Nephron progenitor cell (in vitro differentiated cells): Measurements from ENCODE around the gene PDE4A.
A peak's percentile ranks its signal among the peaks of the same experiment; 100 is the strongest.

Experiments
- DNase-seq: peaks from one replicate; pipeline ENCODE4 v3.0.0; 2021
- H3K27ac Mint-ChIP-seq: 2 replicates; pipeline ENCODE4 v1.8.0; 2021; ENCODE audit warnings: mild to moderate bottlenecking, moderate library complexity, mixed read lengths
- H3K27me3 Mint-ChIP-seq: 2 replicates; pipeline ENCODE4 v1.8.0; 2021; ENCODE audit warnings: mild to moderate bottlenecking, low read depth, mixed read lengths; ENCODE audit not compliant: poor library complexity
- H3K36me3 Mint-ChIP-seq: 2 replicates; pipeline ENCODE4 v1.8.0; 2021; ENCODE audit warnings: low read depth, mixed read lengths
- H3K4me1 Mint-ChIP-seq: 2 replicates; pipeline ENCODE4 v1.8.0; 2021; ENCODE audit warnings: mixed read lengths
- H3K4me3 Mint-ChIP-seq: 2 replicates; pipeline ENCODE4 v1.8.0; 2021; ENCODE audit warnings: mild to moderate bottlenecking, moderate library complexity, mixed read lengths
- H3K9me3 Mint-ChIP-seq: 2 replicates; pipeline ENCODE4 v1.8.0; 2021; ENCODE audit warnings: mild to moderate bottlenecking, moderate library complexity, mixed read lengths
- TF ChIP-seq, protein P1 (sequence below): fragments of 200-600 bp; sonication (generic); IDR thresholded peaks from 2 replicates; pipeline ENCODE4 v1.5.0; 2021; ENCODE audit warnings: antibody characterized with exemption

Gene PDE4A

DNA sequence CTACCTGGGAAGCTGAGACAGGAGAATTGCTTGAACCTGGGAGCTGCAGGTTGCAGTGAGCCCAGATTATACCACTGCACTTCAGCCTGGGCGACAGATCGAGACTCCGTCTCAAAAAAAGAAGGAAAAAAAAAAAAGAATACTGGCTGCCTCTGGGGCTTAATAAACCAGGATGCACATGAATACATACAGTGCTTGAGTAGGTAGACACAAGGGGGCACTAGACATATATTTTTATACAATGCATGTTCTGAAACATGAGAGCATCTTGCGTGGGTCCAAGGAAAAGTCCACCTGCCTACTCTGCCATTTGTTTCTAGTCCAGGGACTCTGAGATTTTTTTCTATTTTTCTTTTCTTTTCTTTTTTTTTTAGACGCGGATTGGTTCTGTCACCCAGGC is 51.6 kb downstream of the PDE4A start:
- no peak for DNase-seq

DNA sequence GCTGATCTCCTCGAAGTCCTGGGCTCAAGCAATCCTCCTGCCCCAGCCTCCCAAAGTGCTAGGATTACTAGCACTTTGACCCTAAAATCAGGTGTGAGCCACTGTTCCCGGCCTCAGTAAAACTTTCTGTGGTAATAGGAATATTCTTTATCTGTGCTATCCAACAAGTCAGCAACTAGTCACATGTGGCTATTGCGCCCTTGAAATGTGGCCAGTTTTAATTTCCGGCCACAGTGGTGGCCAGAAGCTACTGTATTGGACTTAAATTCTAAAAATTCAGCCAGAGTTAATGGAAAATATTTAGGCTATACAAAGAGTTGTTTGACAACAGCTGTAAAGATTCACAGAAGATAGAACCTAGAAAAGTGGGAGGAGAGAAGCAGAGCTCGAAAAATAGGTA is 52.9 kb downstream of the PDE4A start:
- TF ChIP-seq, protein P1, sequence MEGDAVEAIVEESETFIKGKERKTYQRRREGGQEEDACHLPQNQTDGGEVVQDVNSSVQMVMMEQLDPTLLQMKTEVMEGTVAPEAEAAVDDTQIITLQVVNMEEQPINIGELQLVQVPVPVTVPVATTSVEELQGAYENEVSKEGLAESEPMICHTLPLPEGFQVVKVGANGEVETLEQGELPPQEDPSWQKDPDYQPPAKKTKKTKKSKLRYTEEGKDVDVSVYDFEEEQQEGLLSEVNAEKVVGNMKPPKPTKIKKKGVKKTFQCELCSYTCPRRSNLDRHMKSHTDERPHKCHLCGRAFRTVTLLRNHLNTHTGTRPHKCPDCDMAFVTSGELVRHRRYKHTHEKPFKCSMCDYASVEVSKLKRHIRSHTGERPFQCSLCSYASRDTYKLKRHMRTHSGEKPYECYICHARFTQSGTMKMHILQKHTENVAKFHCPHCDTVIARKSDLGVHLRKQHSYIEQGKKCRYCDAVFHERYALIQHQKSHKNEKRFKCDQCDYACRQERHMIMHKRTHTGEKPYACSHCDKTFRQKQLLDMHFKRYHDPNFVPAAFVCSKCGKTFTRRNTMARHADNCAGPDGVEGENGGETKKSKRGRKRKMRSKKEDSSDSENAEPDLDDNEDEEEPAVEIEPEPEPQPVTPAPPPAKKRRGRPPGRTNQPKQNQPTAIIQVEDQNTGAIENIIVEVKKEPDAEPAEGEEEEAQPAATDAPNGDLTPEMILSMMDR = no peak
- Mint-ChIP-seq H3K4me1 (peaks cover 17% of the 10 kb centered on the region), H3K36me3 (no peaks in the 10 kb centered on the region), H3K4me3 (no peak overlapping the region), H3K9me3 (no peaks in the 10 kb centered on the region), H3K27ac (no peak overlapping the region), H3K27me3 (peaks cover 32% of the 10 kb centered on the region)
- no peak for DNase-seq

More for the DNA sequence above, 51.6 kb downstream of the PDE4A start:
- Mint-ChIP-seq H3K9me3 (no peaks in the 10 kb centered on the region), H3K27ac (no peak overlapping the region), H3K4me1 (peaks cover 21% of the 10 kb centered on the region), H3K4me3 (no peak overlapping the region), H3K36me3 (no peaks in the 10 kb centered on the region), H3K27me3 (peaks cover 24% of the 10 kb centered on the region)
- TF ChIP-seq, protein P1 = peak; percentile 21

DNA sequence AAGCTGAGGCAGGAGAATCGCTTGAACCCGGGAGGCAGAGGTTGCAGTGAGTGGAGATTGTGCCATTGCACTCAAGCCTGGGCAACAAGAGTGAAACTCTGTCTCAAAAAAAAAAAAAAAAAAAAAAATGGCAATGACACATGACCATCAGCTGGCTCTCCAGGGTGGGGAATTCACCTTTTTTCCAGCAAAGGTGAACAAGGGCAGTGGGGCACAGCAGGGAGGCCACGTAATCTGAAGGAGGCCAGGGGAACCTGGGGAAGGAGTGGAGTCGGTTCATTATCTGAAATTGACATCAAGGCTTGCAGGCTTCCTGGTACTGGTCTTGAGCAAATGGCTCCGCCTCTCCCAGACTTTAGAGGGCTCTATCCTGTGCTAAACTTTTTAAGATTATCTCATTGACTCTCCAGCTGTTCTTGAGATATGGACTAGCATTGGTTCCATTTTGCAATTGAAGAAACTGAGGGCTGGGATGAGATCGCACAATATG is 54.7 kb downstream of the PDE4A start:
- Mint-ChIP-seq H3K27me3 (peaks cover 46% of the 10 kb centered on the region), H3K4me3 (no peak overlapping the region), H3K4me1 (peaks cover 11% of the 10 kb centered on the region), H3K27ac (no peak overlapping the region), H3K36me3 (no peaks in the 10 kb centered on the region), H3K9me3 (peaks cover 7% of the 10 kb centered on the region)
- DNase-seq = no peak
- TF ChIP-seq, protein P1 = no peak

DNA sequence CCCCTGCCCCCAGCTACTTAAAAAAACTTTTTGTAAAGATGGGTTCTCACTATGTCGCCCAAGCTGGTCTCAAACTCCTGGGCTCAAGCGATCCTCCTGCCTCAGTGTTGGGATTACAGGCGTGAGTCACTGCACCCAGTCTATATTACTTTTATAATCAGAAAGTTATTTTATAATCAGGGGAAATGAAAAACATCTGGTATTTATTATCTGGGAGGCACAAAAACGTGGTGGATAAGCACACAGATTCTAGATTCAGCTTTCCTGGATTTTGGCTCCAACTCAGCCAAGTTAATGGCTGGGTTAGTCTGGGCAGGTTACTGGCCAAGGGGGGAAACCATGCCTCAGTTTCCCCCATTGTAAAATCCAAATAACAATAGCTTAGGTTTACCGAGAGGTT is 58.1 kb downstream of the PDE4A start:
- H3K4me3 Mint-ChIP-seq = no peak overlapping the region

DNA sequence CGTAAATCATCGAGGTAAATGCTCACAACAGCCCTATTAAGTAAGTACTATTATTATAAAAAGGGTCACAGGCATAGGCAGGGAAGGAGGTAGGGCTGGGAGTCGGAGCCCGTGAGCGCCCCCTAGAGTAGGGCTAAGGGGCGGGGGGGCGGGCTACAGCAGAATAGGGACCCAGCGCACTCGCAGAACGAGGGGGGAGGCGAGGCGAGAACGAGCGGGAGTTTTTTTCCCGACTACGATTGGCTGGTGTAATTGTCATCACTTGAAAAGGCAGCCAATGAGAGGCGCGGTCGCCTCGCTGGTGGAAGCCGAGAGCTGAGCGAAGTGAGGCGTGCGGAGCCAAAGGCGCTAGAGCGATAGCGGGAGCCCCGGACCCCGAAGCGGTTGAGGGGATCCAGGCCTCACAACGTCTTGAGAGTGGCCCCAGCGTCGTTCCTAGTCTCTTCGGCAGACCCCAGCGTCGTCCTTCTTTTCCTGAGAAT is 58.6 kb downstream of the PDE4A start:
- peaks cover 48% of the 10 kb centered on the region for H3K27me3 Mint-ChIP-seq
- no peaks in the 10 kb centered on the region for H3K36me3 Mint-ChIP-seq
- H3K4me1 Mint-ChIP-seq = peaks cover 7% of the 10 kb centered on the region
- no peak overlapping the region for H3K27ac Mint-ChIP-seq
- peaks cover 7% of the 10 kb centered on the region for H3K9me3 Mint-ChIP-seq
- H3K4me3 Mint-ChIP-seq = no peak overlapping the region
- TF ChIP-seq, protein P1 = peak; percentile 69
- peak; percentile 78 for DNase-seq

More for the DNA sequence above, 58.1 kb downstream of the PDE4A start:
- Mint-ChIP-seq H3K9me3 (peaks cover 7% of the 10 kb centered on the region), H3K36me3 (no peaks in the 10 kb centered on the region), H3K4me1 (peaks cover 7% of the 10 kb centered on the region), H3K27me3 (peaks cover 50% of the 10 kb centered on the region), H3K27ac (no peak overlapping the region)
- TF ChIP-seq, protein P1 = no peak
- DNase-seq = no peak

DNA sequence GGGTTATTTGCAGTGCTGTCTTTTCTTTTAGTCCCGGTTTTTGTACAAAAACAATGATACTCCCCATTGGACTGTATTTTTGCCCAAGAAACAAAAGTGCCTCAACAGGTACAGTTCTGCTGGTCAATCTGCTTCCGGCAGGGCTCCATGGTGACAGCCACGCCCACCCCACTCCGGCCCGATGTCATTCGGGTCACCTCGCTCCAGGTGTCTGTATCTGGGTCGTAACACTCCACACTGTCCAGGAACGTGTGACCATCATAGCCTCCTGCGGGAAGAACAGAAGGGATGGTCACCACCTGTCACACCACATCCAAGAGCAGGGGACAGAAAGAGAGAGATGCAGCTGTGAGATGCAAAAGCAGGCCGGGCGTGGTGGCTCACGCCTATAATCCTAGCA is 66.2 kb downstream of the PDE4A start:
- no peak for DNase-seq
- H3K36me3 Mint-ChIP-seq = peaks cover 39% of the 10 kb centered on the region
- no peaks in the 10 kb centered on the region for H3K9me3 Mint-ChIP-seq
- H3K27ac Mint-ChIP-seq = peak overlapping the region; percentile 85
- TF ChIP-seq, protein P1 = no peak
- no peaks in the 10 kb centered on the region for H3K4me1 Mint-ChIP-seq
- no peaks in the 10 kb centered on the region for H3K27me3 Mint-ChIP-seq
- H3K4me3 Mint-ChIP-seq = no peak overlapping the region
